ENCODE measurements around the gene FAM98A. TPM values are rescaled to one million over a fixed set of nuclear protein-coding genes. Genes with fewer than 3 reads are reported as not detected.
A peak's percentile ranks its signal among the peaks of the same experiment; 100 is the strongest.

FAM98A gene
- total and polyA plus RNA-seq, 7 experiments from 2014 or later, result 15.4 to 36.0 (median 22.7) TPM

GRCh38 chr2:33588232-33588631 lies 10.9 kb downstream of the FAM98A start:
- peaks cover 8 to 32% (median 18%) of the 10 kb centered on the region in 5 donors for H3K36me3 Mint-ChIP-seq
- H3K4me3 ChIP-seq (ENCODE audit: low read length), result no peak overlapping the region
- DNase-seq (no peak), ATAC-seq (no peak)
- ChIA-PET POLR2A (interaction anchor here (1.4 kb wide), 1 partner anchor 10 kb away, joined by 5 read pairs; the partner anchor contains the start of gene FAM98A), CTCF (interaction anchor here (1.0 kb wide), 1 partner anchor 112 kb away, joined by 3 read pairs; no protein-coding TSS in a partner anchor)
- no peaks in the 10 kb centered on the region for H3K9me3 Mint-ChIP-seq
- H3K4me1 ChIP-seq (ENCODE audit: control insufficient read depth in 2 of 2, insufficient read depth in 2 of 2, low read length in 2 of 2), result peaks cover 0 to under 1% of the 10 kb centered on the region in 2 donors
- H3K4me3 Mint-ChIP-seq, result no peak overlapping the region
- no peaks in the 10 kb centered on the region for H3K9me3 ChIP-seq (ENCODE audit: control insufficient read depth in 2 of 3, low read length in 3 of 3)
- H3K36me3 ChIP-seq (ENCODE audit: control insufficient read depth in 2 of 3, insufficient read depth in 3 of 3, low read length in 3 of 3), result peaks cover 0 to 51% (median 15%) of the 10 kb centered on the region in 3 experiments
- H3K27me3 Mint-ChIP-seq, result no peaks in the 10 kb centered on the region
- intact Hi-C loops (cut with micrococcal nuclease), result loop anchor here in 1 of 2 donors (10.0 kb wide), 1 partner anchor 643 kb away; the partner anchor contains the start of gene LTBP1
- H3K4me1 Mint-ChIP-seq, result peaks cover 5 to 30% (median 13%) of the 10 kb centered on the region in 7 donors
- H3K27me3 ChIP-seq (ENCODE audit: control insufficient read depth in 2 of 2, insufficient read depth in 2 of 2, low read length in 2 of 2), result no peaks in the 10 kb centered on the region
- H3K27ac ChIP-seq (ENCODE audit: low read depth, low read length), result no peak overlapping the region
- H3K27ac Mint-ChIP-seq, result peak overlapping the region in 5 of 9 donors; percentile 34 to 64 (median 45)

GRCh38 chr2:33586766-33587165 lies 12.3 kb downstream of the FAM98A start:
- ATAC-seq (no peak), DNase-seq (no peak)
- Histone ChIP-seq H3K4me3 (ENCODE audit: low read length) (no peak overlapping the region), H3K27me3 (ENCODE audit: control insufficient read depth in 2 of 2, insufficient read depth in 2 of 2, low read length in 2 of 2) (no peaks in the 10 kb centered on the region), H3K27ac (ENCODE audit: low read depth, low read length) (no peak overlapping the region), H3K36me3 (ENCODE audit: control insufficient read depth in 2 of 3, insufficient read depth in 3 of 3, low read length in 3 of 3) (peaks cover 0 to 39% (median 14%) of the 10 kb centered on the region in 3 experiments), H3K4me1 (ENCODE audit: control insufficient read depth in 2 of 2, insufficient read depth in 2 of 2, low read length in 2 of 2) (peaks cover 0 to 5% of the 10 kb centered on the region in 2 donors), H3K9me3 (ENCODE audit: control insufficient read depth in 2 of 3, low read length in 3 of 3) (no peaks in the 10 kb centered on the region)
- ChIA-PET CTCF (no interaction called here), POLR2A (no interaction called here)
- Mint-ChIP-seq H3K27ac (no peak overlapping the region), H3K4me1 (peaks cover 9 to 28% (median 17%) of the 10 kb centered on the region in 7 donors), H3K36me3 (peaks cover 8 to 32% (median 16%) of the 10 kb centered on the region in 5 donors), H3K4me3 (no peak overlapping the region), H3K9me3 (no peaks in the 10 kb centered on the region), H3K27me3 (no peaks in the 10 kb centered on the region)
- intact Hi-C loops (cut with micrococcal nuclease), result loop anchor here in 1 of 2 donors (10.0 kb wide), 1 partner anchor 642 kb away; the partner anchor contains the start of gene LTBP1

- Mint-ChIP-seq H3K27me3 (no peaks in the 10 kb centered on the region), H3K4me1 (peaks cover 4 to 18% (median 10%) of the 10 kb centered on the region in 7 donors), H3K4me3 (no peak overlapping the region), H3K36me3 (peaks cover 3 to 23% (median 17%) of the 10 kb centered on the region in 5 donors), H3K9me3 (no peaks in the 10 kb centered on the region), H3K27ac (peak overlapping the region in 3 of 9 donors; percentile 47 to 61 (median 53))
- Histone ChIP-seq H3K27ac (ENCODE audit: low read depth, low read length) (no peak overlapping the region), H3K36me3 (ENCODE audit: control insufficient read depth in 2 of 3, insufficient read depth in 3 of 3, low read length in 3 of 3) (peaks cover 0 to 23% (median 6%) of the 10 kb centered on the region in 3 experiments), H3K27me3 (ENCODE audit: control insufficient read depth in 2 of 2, insufficient read depth in 2 of 2, low read length in 2 of 2) (no peaks in the 10 kb centered on the region), H3K9me3 (ENCODE audit: control insufficient read depth in 2 of 3, low read length in 3 of 3) (no peaks in the 10 kb centered on the region), H3K4me1 (ENCODE audit: control insufficient read depth in 2 of 2, insufficient read depth in 2 of 2, low read length in 2 of 2) (peaks cover 0 to 5% of the 10 kb centered on the region in 2 donors), H3K4me3 (ENCODE audit: low read length) (no peak overlapping the region)
- ATAC-seq (peak; percentile 77), DNase-seq (peak in 6 of 9 donors; percentile 12 to 49 (median 36))
- intact Hi-C loops (cut with micrococcal nuclease), result loop anchor here (1.0 to 10.0 kb wide), 13 partner anchors 86 to 1031 kb away; partner anchors contain the start of gene LTBP1 (in 2 of the 2)
- ChIA-PET CTCF (interaction anchor here (0.7 to 2.0 kb wide), 9 partner anchors 10 to 1223 kb away, joined by 3 to 16 read pairs (median 4); partner anchors contain the start of gene FAM98A), POLR2A (interaction anchor here (0.6 to 1.9 kb wide), 5 partner anchors 12 to 731 kb away, joined by 3 to 7 read pairs (median 3); partner anchors contain the start of gene FAM98A)
Measured at GRCh38 chr2:33583194-33583938, 15.7 kb downstream of the FAM98A start.

- peaks cover 0 to 5% of the 10 kb centered on the region in 2 donors for H3K4me1 ChIP-seq (ENCODE audit: control insufficient read depth in 2 of 2, insufficient read depth in 2 of 2, low read length in 2 of 2)
- peak overlapping the region in 6 of 9 donors; percentile 1 to 60 (median 36) for H3K27ac Mint-ChIP-seq
- no peaks in the 10 kb centered on the region for H3K9me3 Mint-ChIP-seq
- DNase-seq, result no peak
- H3K4me1 Mint-ChIP-seq, result peaks cover 4 to 16% (median 10%) of the 10 kb centered on the region in 7 donors
- ATAC-seq, result no peak
- intact Hi-C loops (cut with micrococcal nuclease), result loop anchor here (2.0 to 10.0 kb wide), 7 partner anchors 209 to 1029 kb away; partner anchors contain the start of gene LTBP1 (in 2 of the 2)
- no peaks in the 10 kb centered on the region for H3K9me3 ChIP-seq (ENCODE audit: control insufficient read depth in 2 of 3, low read length in 3 of 3)
- peak overlapping the region in 2 of 10 donors; percentile 22 to 40 for H3K4me3 Mint-ChIP-seq
- peaks cover 0 to 23% (median 6%) of the 10 kb centered on the region in 3 experiments for H3K36me3 ChIP-seq (ENCODE audit: control insufficient read depth in 2 of 3, insufficient read depth in 3 of 3, low read length in 3 of 3)
- ChIA-PET CTCF (interaction anchor here (0.8 to 2.0 kb wide), 2 partner anchors 13 to 252 kb away, joined by 3 to 9 read pairs; no protein-coding TSS in a partner anchor), POLR2A (interaction anchor here (1.9 kb wide), 1 partner anchor 18 kb away, joined by 7 read pairs; the partner anchor contains the start of gene FAM98A)
- no peaks in the 10 kb centered on the region for H3K27me3 Mint-ChIP-seq
- H3K4me3 ChIP-seq (ENCODE audit: low read length), result no peak overlapping the region
- H3K27ac ChIP-seq (ENCODE audit: low read depth, low read length), result no peak overlapping the region
- H3K27me3 ChIP-seq (ENCODE audit: control insufficient read depth in 2 of 2, insufficient read depth in 2 of 2, low read length in 2 of 2), result no peaks in the 10 kb centered on the region
- peaks cover 3 to 21% (median 15%) of the 10 kb centered on the region in 5 donors for H3K36me3 Mint-ChIP-seq
Measured at GRCh38 chr2:33581872-33582271, 17.2 kb downstream of the FAM98A start.

- no peaks in the 10 kb centered on the region for H3K9me3 ChIP-seq (ENCODE audit: control insufficient read depth in 2 of 3, low read length in 3 of 3)
- no peak overlapping the region for H3K4me3 ChIP-seq (ENCODE audit: low read length)
- ATAC-seq (no peak), DNase-seq (no peak)
- Mint-ChIP-seq H3K4me3 (no peak overlapping the region), H3K27me3 (no peaks in the 10 kb centered on the region), H3K9me3 (no peaks in the 10 kb centered on the region), H3K27ac (no peak overlapping the region), H3K36me3 (peaks cover 3 to 13% (median 5%) of the 10 kb centered on the region in 5 donors), H3K4me1 (peaks cover 4 to 16% (median 10%) of the 10 kb centered on the region in 7 donors)
- no peaks in the 10 kb centered on the region for H3K27me3 ChIP-seq (ENCODE audit: control insufficient read depth in 2 of 2, insufficient read depth in 2 of 2, low read length in 2 of 2)
- POLR2A ChIA-PET, result no interaction called here
- no peak overlapping the region for H3K27ac ChIP-seq (ENCODE audit: low read depth, low read length)
- H3K36me3 ChIP-seq (ENCODE audit: control insufficient read depth in 2 of 3, insufficient read depth in 3 of 3, low read length in 3 of 3), result no peaks in the 10 kb centered on the region
- CTCF ChIA-PET, result no interaction called here
- H3K4me1 ChIP-seq (ENCODE audit: control insufficient read depth in 2 of 2, insufficient read depth in 2 of 2, low read length in 2 of 2), result peaks cover 0 to 5% of the 10 kb centered on the region in 2 donors
- intact Hi-C loops (cut with micrococcal nuclease), result no loop called here
Measured at GRCh38 chr2:33579227-33579626, 19.9 kb downstream of the FAM98A start.

GRCh38 chr2:33577668-33578067 lies 21.4 kb downstream of the FAM98A start:
- intact Hi-C loops (cut with micrococcal nuclease), result no loop called here
- no peak overlapping the region for H3K4me3 Mint-ChIP-seq
- ChIA-PET CTCF (no interaction called here), POLR2A (no interaction called here)
- Histone ChIP-seq H3K4me3 (ENCODE audit: low read length) (no peak overlapping the region), H3K9me3 (ENCODE audit: control insufficient read depth in 2 of 3, low read length in 3 of 3) (no peaks in the 10 kb centered on the region), H3K27ac (ENCODE audit: low read depth, low read length) (no peak overlapping the region), H3K27me3 (ENCODE audit: control insufficient read depth in 2 of 2, insufficient read depth in 2 of 2, low read length in 2 of 2) (no peaks in the 10 kb centered on the region), H3K4me1 (ENCODE audit: control insufficient read depth in 2 of 2, insufficient read depth in 2 of 2, low read length in 2 of 2) (no peaks in the 10 kb centered on the region), H3K36me3 (ENCODE audit: control insufficient read depth in 2 of 3, insufficient read depth in 3 of 3, low read length in 3 of 3) (no peaks in the 10 kb centered on the region)
- H3K27me3 Mint-ChIP-seq, result no peaks in the 10 kb centered on the region
- no peak overlapping the region for H3K27ac Mint-ChIP-seq
- no peak for ATAC-seq
- H3K9me3 Mint-ChIP-seq, result no peaks in the 10 kb centered on the region
- H3K4me1 Mint-ChIP-seq, result peaks cover 4 to 12% (median 10%) of the 10 kb centered on the region in 7 donors
- peaks cover 0 to 9% (median 5%) of the 10 kb centered on the region in 5 donors for H3K36me3 Mint-ChIP-seq
- no peak for DNase-seq
